Epidermal melanocyte (primary cell): ENCODE results near the gene C4B.
"Not testable (repeated sequence)": the region's sequence is repeated elsewhere in the genome, so short reads cannot be mapped to it uniquely, and the experiment has no call there.

Source experiments
- DNase-seq: peaks from one replicate; pipeline ENCODE4 v3.0.0; 2011; ENCODE audit warnings: low spot score; ENCODE audit not compliant: insufficient read length

The C4B gene

DNA sequence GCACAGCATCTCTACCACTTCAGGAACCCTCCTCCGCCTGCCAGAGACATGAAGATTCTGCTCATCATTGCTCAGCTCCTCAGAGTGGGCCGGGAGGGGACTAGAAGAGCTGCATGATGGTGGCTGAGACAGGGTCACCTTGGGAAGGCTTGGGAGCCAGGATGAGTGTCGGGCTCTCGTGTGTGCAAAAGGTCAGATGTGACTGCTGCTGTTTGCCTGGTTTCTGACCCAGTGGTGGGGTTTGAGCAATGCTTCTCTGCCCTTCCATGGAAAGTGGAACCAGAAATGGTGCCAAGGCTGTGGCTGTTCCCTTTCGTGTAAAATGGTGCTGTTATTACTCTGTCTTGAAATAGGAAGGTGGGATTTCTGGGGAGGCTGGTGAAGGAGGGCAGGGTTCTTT, 33.6 kb upstream of the C4B start:
- DNase-seq = not testable (repeated sequence)

DNA sequence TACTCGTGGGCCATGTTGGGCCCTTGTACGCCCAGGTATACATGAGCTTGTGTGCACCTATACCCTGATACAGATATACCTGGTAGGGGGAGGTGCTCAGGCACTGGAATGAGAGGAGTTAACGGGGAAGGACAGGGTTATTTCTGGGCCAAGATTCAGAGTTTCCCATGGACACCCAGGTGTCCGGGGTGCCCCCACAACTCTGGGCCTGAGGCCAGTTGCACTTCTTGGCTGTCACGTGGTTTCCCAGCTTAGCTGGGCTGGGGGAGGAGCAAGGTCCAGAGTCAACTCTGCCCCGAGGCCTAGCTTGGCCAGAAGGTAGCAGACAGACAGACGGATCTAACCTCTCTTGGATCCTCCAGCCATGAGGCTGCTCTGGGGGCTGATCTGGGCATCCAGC, 32.9 kb upstream of the C4B start, which contains the start of gene C4A:
C4A (plus strand) TSS at position 314 of the 400 bp plus-strand sequence; CDS start at position 365, 51 bp downstream.
- not testable (repeated sequence) for DNase-seq

- DNase-seq = not testable (repeated sequence)
Measured at GRCh38 chr6:31989363-31989762, 25.2 kb upstream of the C4B start.

DNA sequence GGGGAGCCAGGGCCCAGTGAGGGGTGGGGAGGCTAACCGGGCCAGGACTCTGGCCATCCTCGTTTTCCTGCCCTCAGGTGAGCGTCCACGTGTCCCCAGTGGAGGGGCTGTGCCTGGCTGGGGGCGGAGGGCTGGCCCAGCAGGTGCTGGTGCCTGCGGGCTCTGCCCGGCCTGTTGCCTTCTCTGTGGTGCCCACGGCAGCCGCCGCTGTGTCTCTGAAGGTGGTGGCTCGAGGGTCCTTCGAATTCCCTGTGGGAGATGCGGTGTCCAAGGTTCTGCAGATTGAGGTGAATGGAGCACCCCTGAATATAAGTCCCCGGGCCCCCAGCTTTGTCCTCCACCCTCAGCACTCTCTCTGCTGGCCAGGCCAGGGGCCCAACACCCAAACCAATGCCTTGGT, 20.2 kb upstream of the C4B start:
- not testable (repeated sequence) for DNase-seq

GRCh38 chr6:31996385-31996784, 18.2 kb upstream of the C4B start:
- not testable (repeated sequence) for DNase-seq

- DNase-seq = not testable (repeated sequence)
Measured at GRCh38 chr6:32002546-32003268, 11.9 kb upstream of the C4B start.

GRCh38 chr6:32003301-32003700, 11.3 kb upstream of the C4B start:
- not testable (repeated sequence) for DNase-seq

GRCh38 chr6:32004393-32004792, 10.2 kb upstream of the C4B start:
- not testable (repeated sequence) for DNase-seq

DNA sequence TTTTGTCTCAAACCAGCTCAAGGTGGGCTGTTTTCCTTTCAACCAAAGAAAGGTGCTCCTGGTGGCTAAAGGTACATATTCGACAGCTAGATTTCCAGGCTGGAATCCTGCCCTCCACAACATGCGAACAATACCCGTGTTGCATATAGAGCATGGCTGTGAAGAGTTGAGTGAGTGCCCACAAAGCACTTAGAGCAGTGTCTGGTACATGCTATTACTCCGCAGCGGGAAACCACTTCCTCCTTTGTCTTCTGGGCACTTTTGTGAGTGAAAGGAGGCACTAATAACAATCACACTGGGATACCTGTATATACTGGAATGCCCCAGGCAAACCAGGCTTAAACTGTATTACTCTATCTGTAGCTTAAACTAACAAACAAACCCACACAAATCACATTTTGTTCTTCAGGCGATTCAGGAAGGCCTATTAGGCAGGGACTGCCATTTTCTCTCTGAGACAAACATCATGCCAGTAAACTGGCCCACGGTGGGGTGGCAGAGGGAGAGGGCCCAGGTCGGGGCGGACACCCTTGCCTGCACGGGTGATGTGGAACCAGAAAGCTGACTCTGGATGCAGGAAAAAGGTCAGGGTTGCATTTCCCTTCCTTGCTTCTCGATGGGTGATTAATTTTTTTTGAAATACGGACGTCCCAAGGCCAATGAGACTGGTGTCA, 9.6 kb upstream of the C4B start:
- DNase-seq = not testable (repeated sequence)

- not testable (repeated sequence) for DNase-seq
Measured at GRCh38 chr6:32005538-32005880, 9.1 kb upstream of the C4B start.

- DNase-seq = not testable (repeated sequence)
Measured at GRCh38 chr6:32005991-32006529, 8.5 kb upstream of the C4B start.

DNA sequence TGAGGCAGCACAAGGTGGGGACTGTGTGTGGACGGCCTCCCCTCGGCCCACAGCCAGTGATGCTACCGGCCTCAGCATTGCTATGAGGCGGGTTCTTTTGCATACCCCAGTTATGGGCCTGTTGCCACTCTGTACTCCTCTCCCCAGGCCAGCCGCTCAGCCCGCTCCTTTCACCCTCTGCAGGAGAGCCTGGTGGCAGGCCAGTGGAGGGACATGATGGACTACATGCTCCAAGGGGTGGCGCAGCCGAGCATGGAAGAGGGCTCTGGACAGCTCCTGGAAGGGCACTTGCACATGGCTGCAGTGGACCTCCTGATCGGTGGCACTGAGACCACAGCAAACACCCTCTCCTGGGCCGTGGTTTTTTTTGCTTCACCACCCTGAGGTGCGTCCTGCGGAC, 7.5 kb upstream of the C4B start:
- DNase-seq = not testable (repeated sequence)

DNA sequence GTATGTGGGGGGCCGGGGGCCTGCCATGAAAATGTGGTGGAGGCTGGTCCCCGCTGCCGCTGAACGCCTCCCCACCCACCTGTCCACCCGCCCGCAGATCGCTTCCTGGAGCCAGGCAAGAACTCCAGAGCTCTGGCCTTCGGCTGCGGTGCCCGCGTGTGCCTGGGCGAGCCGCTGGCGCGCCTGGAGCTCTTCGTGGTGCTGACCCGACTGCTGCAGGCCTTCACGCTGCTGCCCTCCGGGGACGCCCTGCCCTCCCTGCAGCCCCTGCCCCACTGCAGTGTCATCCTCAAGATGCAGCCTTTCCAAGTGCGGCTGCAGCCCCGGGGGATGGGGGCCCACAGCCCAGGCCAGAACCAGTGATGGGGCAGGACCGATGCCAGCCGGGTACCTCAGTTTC, 6.6 kb upstream of the C4B start:
- DNase-seq = not testable (repeated sequence)

DNA sequence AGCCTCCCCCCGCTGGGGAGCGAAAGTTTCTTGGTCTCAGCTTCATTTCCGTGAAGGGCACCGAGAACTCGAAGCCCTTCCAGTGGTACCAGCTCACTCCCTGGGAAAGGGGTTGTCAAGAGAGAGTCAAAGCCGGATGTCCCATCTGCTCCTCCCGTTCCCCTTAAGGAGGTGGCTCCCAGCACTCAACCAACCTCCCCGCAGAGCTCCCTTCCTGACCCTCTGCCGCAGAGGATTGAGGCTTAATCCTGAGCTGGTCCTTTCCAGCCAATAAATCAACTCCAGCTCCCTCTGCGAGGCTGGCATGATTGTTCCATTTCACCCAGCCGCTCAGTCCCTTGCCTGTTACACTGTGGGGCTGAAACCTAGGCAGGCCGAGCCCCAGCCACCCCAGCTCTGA, 6.0 kb upstream of the C4B start:
- DNase-seq = not testable (repeated sequence)

- DNase-seq = not testable (repeated sequence)
Measured at GRCh38 chr6:32009537-32009936, 5.1 kb upstream of the C4B start.

GRCh38 chr6:32010856-32011530, 3.6 kb upstream of the C4B start:
- DNase-seq = not testable (repeated sequence)

DNA sequence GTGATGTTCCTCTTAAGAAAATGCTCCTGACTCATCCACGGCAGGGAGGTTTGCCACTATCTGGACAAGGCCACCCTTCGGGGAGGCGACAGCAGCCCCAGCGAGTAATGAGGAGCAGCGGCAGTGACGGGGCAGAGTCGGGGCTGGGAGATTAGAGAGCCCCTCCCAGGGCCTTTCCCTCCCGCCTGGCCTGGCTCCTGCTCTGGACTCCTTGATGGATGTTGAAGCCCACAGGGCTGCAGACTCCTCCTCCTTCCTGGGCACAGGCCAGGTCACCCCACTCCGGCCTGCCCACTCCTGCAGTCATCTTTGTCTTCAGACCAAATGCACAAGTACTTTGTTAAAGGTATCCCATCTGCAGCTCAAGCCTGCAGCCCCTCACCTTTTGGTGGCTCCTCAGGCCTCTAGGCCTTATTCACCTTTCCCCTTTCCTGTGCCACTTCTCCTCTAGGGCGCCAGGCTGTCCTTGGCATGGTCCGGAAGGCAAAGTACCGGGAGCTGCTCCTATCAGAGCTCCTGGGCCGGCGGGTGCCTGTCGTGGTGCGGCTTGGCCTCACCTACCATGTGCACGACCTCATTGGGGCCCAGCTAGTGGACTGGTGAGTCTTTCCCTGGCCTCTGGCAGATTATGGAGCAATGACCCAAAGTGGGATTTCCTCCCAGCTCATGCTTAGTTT, 1.5 kb upstream of the C4B start:
- DNase-seq = not testable (repeated sequence)

- not testable (repeated sequence) for DNase-seq
Measured at GRCh38 chr6:32013738-32014137, 857 bp upstream of the C4B start.

GRCh38 chr6:32022100-32022499, 7.5 kb downstream of the C4B start:
- not testable (repeated sequence) for DNase-seq

DNA sequence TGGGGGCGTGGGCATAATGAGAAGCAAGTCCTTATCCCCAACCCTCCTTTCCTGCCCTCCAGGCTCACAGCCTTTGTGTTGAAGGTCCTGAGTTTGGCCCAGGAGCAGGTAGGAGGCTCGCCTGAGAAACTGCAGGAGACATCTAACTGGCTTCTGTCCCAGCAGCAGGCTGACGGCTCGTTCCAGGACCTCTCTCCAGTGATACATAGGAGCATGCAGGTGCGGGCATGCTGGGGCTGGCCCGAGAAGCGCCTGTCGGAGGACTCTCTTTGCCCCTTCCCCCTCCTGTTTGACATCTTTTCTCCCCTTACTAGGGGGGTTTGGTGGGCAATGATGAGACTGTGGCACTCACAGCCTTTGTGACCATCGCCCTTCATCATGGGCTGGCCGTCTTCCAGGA, 14.0 kb downstream of the C4B start:
- DNase-seq = not testable (repeated sequence)

DNA sequence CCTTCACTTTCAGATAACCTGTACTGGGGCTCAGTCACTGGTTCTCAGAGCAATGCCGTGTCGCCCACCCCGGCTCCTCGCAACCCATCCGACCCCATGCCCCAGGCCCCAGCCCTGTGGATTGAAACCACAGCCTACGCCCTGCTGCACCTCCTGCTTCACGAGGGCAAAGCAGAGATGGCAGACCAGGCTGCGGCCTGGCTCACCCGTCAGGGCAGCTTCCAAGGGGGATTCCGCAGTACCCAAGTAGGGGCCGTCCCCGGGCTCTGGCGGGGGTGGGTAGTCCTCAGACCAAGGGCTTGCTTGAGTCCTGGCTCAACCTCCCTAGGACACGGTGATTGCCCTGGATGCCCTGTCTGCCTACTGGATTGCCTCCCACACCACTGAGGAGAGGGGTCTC, 15.0 kb downstream of the C4B start:
- DNase-seq = not testable (repeated sequence)
